ENCODE results near the gene APBA1. TPM values are rescaled to one million over a fixed set of nuclear protein-coding genes. Genes with fewer than 3 reads are reported as not detected.
A peak's percentile ranks its signal among the peaks of the same experiment; 100 is the strongest.

The APBA1 gene
- total and polyA plus RNA-seq, 7 donors = 0.23 to 4.2 (median 0.81) TPM

DNA sequence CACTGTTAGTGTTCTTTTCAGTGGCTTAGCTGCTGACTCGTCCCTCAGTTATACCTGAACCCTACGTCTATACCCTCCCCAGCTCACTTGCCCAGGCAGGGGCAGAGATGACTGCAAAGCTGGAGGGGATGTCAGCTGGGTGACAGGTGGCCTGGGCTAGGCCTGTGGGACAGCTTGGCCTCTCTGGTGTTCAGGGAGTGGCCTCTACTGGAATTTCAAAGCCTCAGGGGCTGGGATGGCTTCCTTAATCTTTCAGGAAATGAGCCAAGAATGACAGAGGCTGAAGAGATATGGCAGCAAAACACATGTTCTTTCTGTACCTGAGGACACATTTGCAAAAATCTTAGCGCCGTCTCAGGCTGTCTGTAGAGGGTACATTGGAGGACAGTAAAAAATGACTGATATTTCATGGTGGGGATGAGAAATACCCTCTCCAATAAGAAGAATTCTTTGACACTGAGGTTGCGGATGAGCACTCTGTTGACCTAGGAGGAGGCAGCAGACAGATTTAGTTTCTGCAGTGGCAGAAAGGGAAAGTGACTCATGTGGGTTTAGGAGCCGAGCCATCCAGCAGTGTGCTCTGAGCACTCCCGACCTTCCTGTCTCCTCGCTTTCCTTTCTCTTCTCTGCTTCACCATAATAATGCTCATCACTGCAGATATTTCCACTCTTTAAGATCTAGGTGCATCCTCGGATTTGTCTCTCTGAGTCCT is 292.7 kb downstream of the APBA1 start:
- peak; percentile 86 to 91 (median 90) for ATAC-seq
- TF ChIP-seq, protein P1, sequence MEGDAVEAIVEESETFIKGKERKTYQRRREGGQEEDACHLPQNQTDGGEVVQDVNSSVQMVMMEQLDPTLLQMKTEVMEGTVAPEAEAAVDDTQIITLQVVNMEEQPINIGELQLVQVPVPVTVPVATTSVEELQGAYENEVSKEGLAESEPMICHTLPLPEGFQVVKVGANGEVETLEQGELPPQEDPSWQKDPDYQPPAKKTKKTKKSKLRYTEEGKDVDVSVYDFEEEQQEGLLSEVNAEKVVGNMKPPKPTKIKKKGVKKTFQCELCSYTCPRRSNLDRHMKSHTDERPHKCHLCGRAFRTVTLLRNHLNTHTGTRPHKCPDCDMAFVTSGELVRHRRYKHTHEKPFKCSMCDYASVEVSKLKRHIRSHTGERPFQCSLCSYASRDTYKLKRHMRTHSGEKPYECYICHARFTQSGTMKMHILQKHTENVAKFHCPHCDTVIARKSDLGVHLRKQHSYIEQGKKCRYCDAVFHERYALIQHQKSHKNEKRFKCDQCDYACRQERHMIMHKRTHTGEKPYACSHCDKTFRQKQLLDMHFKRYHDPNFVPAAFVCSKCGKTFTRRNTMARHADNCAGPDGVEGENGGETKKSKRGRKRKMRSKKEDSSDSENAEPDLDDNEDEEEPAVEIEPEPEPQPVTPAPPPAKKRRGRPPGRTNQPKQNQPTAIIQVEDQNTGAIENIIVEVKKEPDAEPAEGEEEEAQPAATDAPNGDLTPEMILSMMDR (IDR thresholded peaks at IDR 0.05) = no peak
- Histone ChIP-seq H3K27ac (peak overlapping the region; percentile 96), H3K27me3 (ENCODE audit: insufficient read depth in 3 of 3, low read length in 2 of 3) (no peaks in the 10 kb centered on the region), H3K4me3 (peak overlapping the region; percentile 44), H3K9me3 (no peaks in the 10 kb centered on the region), H3K4me1 (peaks cover 68% of the 10 kb centered on the region), H3K36me3 (ENCODE audit: insufficient read depth in 1 of 2, low read depth in 1 of 2) (peaks cover 0 to 15% of the 10 kb centered on the region in 2 donors)
- peak; percentile 47 to 83 for DNase-seq
- 22 to 39% (median 23%) methylated on average over 9 of the region's 9 CpGs for WGBS, 3 donors
- intact Hi-C loops (cut with DNase I) = loop anchor here in 1 of 2 donors (5.0 kb wide), 1 partner anchor 52 kb away; the partner anchor contains the start of gene ENTREP1

DNA sequence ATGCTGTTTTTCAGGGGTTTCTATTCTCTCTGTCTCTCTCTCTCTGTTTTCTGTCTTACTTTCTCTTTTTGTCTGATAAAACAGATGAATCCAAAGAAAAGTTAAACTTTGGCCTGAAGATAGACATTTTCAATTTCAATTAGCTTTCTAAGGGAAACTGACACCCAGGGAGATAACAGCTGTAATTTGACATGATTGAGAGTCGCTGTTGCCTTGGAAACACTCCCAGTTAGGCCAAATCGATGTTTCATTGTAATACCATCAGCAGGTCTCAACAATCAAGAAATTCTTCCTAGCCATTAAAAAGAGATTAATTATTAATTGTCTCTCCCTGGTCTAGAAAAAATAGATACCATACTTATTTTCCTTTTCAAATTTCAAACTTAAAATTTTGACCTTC is 294.2 kb downstream of the APBA1 start:
- Histone ChIP-seq H3K4me3 (no peak overlapping the region), H3K4me1 (peaks cover 66% of the 10 kb centered on the region), H3K27ac (peak overlapping the region; percentile 96), H3K36me3 (ENCODE audit: insufficient read depth in 1 of 2, low read depth in 1 of 2) (peaks cover 0 to 10% of the 10 kb centered on the region in 2 donors), H3K27me3 (ENCODE audit: insufficient read depth in 3 of 3, low read length in 2 of 3) (no peaks in the 10 kb centered on the region), H3K9me3 (no peaks in the 10 kb centered on the region)
- DNase-seq (no peak), ATAC-seq (no peak)
- intact Hi-C loops (cut with DNase I) = loop anchor here in 1 of 2 donors (5.0 kb wide), 1 partner anchor 51 kb away; the partner anchor contains the start of gene ENTREP1
- TF ChIP-seq, protein P1 (IDR thresholded peaks at IDR 0.05) = no peak
- 34 to 46% (median 38%) methylated on average over 2 of the region's 2 CpGs for WGBS, 3 donors

Other genes starting within 250 kb of the APBA1 start
- 10 to 100 TPM; 24.0 to 27.9 (median 26.3) TPM for gene PTAR1, start 87.6 kb upstream of the APBA1 start, total RNA-seq
- gene PTAR1, start 87.6 kb upstream of the APBA1 start, polyA plus RNA-seq = 10 to 100 TPM in 2 of 3 donors, 1 to 10 TPM in 1; 7.5 to 18.0 (median 10.4) TPM
- gene CFAP95, start 148.4 kb upstream of the APBA1 start, total RNA-seq = 1 to 10 TPM in 1 of 4 donors, not detected in 3; 1.8 TPM
- under 1 TPM in 1 of 3 donors, not detected in 2; 0.53 TPM for gene CFAP95, start 148.4 kb upstream of the APBA1 start, polyA plus RNA-seq

All from psoas muscle (tissue), 8 donors.